Activated gamma-delta T cell treated with Interleukin-2 at 50 U/mL for 16 hours (primary cell): ENCODE data around the gene TMEM163.

Experiments used
- DNase-seq: peaks from one replicate; pipeline ENCODE4 v3.0.0-alpha.2; 2020

Gene TMEM163

DNA sequence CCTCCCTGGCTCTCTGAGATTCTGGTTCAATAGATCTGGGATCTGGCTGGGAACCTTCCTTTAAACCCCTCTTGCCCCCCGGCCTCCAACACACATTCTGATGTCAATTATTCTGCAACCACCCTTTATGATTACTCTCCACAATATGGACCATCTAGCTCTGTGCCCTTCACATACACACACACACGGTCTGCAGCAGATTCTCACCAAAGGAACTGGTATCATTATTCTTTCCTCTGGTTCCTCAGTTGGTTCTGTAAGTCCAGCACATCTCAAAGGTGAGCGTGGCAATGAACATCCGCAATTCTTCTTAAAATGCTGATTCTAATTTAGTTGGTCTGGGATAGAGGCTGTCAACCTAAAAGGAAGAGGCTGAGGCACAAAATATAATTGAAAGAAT lies 2.8 kb upstream of the TMEM163 start:
- DNase-seq: no peak

DNA sequence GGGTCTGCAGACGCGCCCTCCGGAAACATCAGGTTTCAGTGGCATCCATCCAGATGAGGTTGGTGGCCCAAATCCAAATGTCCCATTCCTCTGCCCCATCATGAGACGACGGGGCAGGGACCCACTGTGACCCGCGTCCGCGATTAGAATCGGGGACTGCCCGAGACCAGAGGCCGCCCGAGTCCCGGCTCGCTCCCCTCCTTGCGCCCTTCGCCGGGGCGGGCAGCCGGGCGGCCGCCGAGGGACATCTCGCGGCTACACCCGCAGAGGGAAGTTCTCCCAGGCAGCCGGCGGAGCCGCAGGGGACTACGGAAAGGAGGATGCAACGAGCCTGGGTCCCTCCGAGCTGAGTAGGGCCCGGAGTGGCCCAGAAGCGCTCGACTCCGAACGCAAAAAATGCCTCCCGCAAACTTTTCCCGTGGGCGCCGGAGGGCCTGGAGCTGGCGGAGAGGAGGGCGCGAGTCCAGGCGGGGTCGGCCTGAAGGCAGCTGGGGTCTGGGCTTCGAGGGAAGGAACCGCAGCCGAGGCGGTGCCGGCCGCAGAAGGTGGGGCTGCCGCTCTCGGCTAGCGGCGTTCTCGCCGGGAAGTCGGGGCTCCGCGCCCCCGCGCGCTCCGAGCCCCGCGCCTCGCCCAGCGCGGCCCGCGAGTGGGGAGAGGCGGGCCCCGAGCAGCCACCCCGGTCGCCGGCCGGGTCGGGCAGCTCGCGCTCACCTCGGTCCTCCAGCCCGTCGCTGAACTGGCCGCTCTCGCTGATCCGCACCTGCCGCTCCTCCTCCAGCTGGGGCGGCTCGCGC lies 580 bp downstream of the TMEM163 start:
- no peak for DNase-seq

DNA sequence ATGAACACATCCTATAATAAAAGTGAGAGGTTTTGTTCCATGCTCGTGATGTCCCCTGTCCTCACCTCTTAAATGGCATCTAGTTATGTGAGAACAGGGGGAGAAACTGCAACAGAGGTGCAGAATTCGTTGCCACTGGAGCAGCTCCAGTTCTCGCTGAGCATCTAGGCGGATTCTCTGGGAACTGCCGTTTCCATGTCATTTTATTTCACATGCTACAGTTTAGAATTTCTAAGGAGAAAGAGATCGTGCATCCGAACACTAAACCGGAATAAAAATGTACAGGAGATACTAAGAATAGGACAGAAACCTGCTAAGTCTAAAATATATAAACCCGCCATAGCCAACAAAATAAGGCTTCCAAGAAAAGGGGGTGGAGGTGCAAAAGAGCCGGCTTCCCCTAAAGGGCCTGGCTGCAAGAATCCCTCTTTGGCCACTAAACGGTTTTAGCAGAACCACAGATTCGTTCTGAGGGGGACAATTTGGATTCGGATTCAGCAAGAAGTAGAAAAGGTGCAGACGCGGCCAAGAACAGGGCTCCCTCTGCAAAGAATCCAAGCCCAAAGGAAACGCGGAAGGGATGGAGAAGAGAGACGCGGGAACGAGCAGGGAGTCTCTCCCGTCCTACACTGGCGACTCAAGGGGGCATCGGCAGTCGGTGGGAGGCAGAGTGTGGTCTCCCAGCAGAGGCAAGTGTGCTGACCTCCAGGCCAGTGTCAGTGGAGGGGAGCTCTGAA lies 1.3 kb downstream of the TMEM163 start:
- no peak for DNase-seq

DNA sequence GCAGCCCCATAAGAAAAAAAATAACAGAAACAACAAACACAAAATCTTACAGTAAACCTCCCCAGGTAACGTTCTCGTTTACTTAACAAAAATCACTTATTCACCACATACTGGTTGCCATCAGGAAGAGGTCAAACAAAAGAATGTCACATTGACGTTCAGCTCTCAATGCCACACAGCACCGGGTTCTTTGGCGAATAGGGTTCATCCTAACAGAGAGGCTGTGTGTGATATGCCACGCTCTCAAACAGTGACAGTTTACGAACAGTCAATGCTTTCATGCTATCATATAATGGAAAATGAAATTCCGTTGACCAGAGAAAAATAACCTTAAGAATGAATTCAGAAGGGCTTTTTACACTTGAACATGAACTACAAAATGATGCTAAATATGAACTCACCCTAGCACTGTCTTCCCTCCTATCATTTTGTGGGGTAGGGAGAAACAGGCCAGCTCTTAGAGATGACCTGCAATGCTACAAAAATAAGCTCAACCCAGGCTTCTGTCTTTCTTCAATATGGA lies 2.0 kb downstream of the TMEM163 start:
- no peak for DNase-seq

DNA sequence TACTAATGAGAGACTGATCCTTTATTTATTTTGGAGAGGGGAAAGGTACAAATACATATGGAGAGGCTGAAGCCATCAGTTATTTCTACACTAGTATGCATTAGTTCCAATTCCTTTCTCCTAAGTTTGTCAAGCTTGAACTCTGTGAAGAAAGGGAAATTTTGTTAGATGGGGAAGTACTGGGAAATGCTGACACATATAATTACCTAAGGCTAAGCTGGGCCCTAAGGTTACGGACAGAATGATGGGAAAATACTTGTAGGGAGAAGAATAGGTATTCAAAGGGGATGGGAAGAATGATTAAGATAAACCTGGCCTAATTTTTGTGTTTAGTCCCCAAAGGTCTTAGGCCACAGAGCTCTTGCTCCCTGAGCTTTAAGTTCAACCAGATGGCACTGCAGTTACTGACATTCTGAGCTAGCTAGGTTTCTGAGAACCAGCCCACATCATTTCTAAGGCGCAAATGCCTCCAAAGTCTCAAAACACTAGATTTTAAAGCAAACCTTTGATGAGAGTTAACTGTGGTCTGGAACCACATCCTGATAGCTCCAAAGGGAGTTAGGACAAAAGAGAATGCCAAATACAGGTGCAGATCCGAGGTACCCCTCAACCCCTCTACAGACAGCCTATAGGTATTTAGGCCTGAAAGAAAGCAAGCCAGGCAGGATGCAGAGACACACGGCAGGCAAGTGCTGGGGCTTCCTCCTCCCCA lies 2.7 kb downstream of the TMEM163 start:
- DNase-seq: no peak

DNA sequence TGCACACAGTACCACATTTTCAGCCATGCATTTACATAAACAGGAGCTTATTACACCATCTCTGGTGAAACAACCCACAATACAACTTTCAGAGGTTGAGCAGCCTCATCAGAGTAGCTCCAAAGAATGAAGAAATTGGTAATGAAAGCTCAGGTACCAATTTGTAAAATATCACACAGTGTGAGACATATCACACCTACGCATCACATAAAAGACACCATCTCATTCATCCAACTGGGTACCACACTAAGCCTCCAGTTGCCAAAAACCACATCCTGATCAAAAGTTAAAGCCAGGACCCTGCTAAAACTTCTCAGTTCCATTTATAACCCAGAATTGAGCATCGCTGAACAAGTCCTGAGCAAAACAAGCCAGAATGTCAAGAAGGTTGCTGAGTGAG lies 4.6 kb downstream of the TMEM163 start:
- DNase-seq: no peak

DNA sequence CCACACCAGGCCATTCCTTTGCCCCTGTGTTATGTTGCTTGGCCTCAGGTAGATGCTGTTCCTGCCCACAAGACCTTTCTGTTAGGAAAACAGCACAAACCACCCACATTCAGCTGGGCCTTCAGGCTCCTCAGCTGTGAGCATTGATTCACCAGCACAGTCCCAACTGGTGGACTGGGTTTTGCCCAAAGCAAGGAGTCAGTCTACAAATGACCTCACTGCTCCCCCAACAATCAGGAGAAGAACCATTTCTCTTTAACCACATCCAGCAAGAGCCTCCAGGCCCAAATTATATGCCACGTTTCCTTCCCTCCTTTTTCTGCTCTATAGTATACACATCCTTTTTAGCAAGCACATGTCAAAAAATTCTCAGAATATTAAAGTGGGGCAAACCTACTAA lies 5.2 kb downstream of the TMEM163 start:
- DNase-seq: no peak

DNA sequence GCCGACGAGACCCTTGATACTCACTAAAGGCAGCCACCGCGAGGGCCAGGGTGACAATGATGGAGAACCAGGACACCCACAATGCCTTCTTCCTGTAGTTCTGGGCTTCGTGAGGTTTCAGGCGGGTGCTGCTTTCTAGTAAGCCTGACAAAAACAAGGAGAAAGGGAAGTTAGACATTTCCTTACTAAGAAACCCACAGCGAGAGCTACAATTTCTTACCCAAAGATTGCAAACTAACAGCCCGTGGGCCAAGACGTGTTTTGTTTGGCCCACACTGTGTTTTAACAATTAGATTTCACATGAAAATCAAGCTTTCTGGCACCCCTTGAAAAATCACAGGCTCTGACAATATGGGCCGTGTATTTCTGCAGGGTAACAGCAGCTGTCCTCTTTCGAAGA lies 5.6 kb downstream of the TMEM163 start:
- DNase-seq: no peak

DNA sequence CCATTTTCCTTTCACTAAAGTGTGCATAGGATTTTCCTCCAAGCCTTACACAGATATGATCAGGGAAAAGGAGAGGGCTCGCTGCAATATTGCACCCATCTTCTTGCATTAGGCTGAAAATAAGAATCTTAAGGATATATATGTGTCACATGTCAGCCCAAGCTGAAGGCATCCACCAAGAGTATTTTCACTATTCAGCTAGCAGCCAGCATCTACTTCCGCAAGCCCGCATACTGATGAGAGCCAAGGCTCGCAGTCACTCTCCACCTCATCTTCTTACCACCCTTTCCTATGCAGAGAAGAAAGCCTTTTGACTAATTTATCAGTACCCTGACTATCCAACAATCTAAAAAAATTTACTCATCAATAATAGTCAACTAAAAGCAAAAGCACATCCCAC lies 6.1 kb downstream of the TMEM163 start:
- no peak for DNase-seq

DNA sequence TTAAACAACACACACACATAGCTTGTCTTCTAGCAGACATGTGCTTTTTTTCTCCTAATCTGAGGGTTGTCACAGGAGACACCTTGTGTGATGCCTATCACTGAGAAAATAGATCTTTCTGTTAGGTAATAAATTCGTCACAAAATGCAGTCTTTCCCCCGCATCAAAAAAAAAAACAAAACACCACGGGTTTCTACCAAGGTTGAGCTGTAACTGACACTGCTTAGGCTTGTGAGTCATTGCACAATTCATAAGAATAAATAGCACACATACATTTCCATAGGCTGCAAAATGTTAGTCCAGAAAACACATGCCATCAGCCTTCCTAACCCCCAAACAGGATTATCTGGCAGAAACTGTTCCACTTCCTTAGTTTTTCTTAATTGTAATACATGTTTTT lies 6.5 kb downstream of the TMEM163 start:
- no peak for DNase-seq

DNA sequence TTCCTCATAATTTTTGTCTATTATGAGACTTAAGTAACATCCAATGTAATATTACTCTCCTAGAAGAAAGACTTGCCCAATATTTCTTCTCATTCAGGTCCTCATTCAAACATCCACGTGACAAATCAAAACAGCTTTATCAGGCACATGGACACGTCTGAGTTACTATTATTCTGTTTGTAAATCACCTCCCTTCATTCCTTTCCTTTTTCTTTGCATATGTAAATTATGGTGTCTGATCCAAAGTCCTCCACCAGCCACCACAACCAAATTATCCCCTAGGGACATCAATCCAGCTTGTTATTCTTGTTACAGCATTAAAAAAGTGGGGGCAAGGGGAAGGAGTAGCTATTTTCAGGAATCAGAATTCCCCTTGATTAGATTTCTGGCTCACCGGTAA lies 7.1 kb downstream of the TMEM163 start:
- no peak for DNase-seq

DNA sequence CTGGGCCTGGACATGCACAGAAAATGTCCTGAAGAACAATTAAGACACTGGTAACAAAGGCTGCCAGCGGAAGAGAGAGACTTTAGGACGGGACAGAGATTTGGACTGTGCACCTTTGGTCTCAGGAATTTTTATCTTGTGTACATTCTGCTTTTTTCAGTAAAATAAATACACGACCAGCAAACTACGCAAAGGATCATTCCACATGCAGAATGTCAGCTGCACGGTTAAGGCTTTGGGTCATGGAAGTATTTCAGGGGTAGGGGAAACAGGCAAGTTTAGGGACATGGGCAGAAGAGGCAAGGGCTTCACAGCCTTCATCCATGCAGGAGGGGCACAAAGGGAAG lies 11.5 kb downstream of the TMEM163 start:
- no peak for DNase-seq

DNA sequence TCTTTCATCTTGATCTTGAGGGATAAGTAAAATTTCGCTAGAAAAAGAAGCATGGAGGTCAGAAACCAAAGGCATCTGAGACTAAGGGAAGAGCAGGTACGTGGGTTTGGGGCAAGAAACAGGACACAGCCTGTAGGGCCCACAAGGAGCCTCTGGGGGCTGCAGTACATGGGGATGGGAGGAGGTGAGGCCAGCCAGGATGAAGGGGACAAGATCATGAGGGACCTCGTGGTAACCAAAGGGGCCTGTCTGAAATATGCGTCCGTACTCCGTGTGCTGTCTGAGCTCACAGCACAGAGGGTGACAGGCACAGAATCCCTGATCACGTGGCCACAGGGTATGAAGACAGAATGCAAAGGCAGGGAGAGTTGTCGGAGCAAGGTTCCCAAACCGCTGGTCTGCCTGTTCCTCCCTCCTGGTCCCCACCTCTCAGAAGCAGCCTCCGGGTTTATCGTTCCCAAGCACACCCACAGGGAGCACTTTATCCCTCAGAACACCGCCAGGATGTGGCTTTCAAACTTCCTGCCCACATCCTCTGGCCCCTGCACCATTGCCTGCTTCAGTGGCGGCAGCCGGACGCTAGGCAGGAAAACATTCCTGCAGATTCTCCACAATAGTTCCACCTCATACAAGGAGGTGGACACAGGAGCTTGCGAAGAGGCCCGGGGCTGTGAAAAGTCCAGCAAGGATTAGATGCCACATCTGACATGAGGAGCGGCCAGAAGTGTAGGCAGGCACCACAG lies 12.0 kb downstream of the TMEM163 start:
- no peak for DNase-seq

DNA sequence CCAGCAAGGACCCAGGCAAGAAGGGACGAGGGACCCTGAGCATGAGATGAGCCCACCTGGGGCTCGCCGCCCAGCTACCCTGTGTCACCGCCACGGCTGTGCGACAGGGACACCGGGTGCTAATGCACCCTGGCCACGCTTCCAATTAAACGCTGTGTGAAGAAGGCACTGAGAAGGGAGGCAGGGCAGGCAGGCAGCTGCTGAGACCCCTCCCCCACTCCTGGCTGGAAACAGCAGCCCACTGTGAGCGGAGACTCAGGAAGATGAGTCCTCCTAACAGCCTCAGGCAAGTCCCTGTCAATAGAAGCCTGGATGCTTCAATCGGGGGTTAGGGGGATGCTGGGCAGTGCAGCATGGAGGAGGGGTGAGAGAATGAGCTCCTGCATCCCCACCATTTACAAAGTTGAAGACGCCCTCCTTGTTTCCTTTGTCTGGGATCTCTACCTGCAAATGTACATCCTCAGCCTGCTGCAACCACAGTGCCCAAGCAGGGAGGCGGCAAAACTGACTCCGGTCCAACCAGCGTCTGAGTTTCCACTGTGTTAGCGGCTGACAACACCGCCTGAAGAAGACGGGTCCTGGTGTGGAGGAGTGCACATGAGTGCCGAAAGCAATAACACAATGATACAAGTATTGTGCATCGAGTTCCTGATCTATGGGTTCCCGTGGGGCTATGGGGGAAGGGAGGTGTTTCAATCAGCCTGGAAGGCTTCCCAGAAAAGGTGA lies 12.8 kb downstream of the TMEM163 start:
- DNase-seq: no peak

DNA sequence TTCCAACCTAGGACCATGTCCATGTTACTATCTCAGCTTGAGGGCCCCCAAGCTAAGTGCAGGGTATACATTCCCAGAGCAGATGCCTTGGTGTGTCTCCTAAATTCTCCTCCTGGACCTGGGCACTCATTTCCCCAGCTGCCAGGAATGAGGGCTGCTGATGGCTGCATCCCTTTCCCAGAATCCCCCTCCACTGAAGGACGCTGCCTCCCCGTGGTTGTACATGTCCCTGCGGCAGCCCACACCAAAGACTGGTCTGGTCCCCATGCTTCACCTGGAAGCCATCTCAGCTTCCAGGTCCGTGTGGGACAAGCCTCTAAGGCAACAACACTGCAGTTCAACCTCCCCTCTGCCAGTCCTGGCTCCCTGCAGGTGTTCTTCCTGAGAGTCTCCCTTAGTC lies 14.6 kb downstream of the TMEM163 start:
- no peak for DNase-seq

DNA sequence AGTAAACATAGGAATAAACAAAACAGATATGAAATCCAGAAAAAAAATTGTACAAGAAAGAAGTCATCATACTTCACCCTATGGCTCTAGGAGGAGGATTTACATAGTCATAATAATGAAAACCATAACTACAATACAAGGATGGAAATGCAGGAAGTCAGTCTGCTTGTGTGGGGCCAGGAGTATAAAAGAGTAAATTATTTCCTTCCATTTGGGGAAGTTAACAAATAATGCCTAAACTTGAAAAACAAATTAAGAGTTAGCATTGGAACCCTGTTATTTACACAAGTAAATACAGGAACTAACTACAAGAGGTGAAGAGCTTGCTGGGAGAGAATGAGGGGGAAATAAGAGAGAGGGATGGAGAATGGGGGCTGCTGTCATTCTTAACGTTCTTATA lies 15.4 kb downstream of the TMEM163 start:
- no peak for DNase-seq

DNA sequence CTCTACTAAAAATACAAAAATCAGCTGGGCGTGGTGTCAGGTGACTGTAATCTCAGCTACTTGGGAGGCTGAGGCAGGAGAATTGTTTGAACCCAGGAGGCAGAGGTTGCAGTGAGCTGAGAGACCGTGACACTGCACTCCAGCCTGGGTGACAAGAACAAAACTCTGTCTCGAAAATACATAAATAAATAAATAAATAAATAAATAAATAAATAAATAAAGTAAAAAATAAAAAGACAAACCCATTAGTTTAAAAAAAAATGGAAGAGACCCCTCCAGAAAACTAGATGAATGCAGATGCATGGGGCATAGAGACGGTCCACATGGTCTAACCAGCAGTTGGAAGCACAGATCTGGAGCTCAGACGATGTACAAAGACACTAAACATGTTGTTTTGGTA lies 18.1 kb downstream of the TMEM163 start:
- no peak for DNase-seq

DNA sequence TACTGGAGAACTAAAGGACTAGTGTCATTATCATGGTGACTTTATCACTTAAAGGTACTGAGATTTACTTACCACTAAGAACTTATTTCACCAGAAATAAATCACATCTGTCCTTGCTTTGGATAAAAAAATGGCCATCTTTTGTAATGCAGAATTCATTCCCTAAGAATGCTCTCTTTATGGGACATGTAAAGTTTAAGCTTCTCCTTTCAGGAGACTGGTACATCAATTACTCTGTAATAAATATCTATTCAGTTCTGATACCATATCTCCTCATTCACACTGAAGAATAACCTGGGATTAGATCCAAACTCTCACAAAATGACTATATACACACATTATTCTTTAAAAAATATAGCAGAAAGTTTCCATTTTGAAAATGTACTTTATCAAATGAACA lies 24.4 kb downstream of the TMEM163 start:
- DNase-seq: no peak

DNA sequence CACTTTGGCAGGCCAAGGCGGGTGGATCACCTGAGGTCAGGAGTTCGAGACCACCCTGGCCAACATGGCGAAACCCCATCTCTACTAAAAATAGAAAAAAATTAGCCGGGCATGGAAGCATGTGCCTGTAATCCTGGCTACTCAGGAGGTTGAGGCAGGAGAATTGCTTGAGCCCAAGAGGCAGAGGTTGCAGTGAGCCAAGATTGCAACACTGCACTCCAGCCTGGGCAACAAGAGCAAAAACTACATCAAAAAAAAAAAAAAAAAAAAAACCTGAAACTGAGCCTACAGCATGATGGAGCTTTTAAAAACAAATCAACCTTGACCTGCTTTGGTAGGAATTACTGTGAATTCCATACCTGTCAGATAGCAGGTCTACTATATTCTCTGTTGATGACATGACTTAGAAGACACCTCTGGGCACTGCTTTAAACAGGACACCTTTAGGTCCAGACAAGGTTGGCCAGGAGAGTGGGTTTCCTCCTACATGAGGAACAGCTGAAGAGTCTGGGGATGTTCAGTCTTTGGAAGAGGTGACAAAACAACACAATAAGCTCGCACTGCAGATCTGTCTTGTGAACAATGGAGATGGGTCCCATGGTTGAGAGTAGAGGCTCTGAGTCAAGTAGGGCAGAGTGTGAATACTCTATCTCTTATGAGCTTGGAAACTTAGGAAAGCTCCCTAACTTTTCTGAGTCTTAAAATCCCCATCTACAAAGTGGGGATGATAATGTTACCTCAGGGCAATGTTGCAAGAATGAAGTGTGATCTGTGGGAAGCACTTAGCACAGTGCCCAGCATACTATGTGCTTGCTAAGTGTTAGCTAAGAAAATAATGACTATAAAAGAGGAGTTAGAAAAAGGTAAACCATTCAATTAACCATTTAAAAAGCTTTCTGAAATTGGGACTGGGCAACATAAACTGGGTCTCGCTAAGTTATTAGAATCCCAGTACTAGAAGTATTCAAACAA lies 25.2 kb downstream of the TMEM163 start:
- DNase-seq: no peak

DNA sequence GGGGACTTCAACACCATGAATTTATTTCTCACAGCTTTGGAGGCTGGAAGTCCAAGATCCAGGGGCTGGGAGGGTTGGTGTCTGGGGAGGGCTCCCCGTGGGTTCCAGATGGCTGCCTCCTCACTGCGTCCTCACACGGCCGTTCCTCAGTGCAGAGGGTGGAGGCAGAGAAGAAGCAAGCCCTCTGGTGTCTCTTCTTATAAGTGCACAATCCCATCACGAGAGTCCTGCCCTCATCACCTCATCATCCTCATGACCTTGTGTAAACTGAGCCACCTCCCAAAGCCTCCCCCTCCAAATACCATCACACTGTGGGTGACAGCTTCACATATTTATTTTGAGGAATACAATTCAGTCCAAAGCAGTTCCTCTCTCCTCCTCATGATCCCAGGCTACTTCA lies 26.3 kb downstream of the TMEM163 start:
- DNase-seq: no peak

DNA sequence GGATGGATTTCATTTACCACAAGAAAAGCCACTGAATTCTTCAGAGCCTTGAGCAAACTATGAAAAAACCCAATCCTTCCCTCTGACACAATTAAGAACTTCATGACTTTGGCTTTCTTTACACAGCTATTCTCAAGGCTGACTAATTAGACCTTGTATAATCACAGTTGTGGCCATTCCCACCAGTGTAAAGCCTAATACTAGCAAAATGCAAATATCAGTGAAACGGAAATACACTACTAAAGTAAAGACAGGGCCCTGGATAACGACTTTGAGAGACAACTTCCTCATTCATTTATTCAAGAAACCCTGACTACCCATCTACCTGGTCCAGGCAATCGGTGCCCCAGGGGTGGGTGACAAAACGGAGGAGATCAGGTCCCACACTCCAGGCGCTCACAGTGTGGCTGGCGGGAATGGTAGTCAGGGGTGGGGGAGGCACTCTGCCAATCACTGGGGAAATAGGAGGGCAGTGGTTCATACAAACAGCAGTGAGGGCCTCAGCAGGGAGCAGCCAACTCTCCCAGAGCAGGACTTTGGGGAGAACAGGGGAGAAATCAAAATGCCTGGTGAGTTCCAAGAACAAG lies 28.1 kb downstream of the TMEM163 start:
- no peak for DNase-seq
